CD4-positive, alpha-beta T cell treated with Interleukin-17A for 1 hour (primary cell): ENCODE data around the gene RBM19.
"Not testable (repeated sequence)": the region's sequence is repeated elsewhere in the genome, so short reads cannot be mapped to it uniquely, and the experiment has no call there.

ENCODE experiments used
- DNase-seq: peaks from one replicate; pipeline ENCODE4 v3.0.0-alpha.2; 2020

Gene RBM19

GRCh38 chr12:113820842-113821241 is 145.3 kb downstream of the RBM19 start:
- DNase-seq: no peak

- no peak for DNase-seq
Observed at GRCh38 chr12:113820309-113820708, 145.8 kb downstream of the RBM19 start.

GRCh38 chr12:113819495-113819894 is 146.6 kb downstream of the RBM19 start:
- no peak for DNase-seq

- DNase-seq: no peak
Observed at GRCh38 chr12:113818833-113819232, 147.3 kb downstream of the RBM19 start.

GRCh38 chr12:113818283-113818682 is 147.8 kb downstream of the RBM19 start:
- no peak for DNase-seq

GRCh38 chr12:113816866-113817265 is 149.3 kb downstream of the RBM19 start:
- DNase-seq: no peak

GRCh38 chr12:113815031-113815430 is 151.1 kb downstream of the RBM19 start:
- DNase-seq: no peak

GRCh38 chr12:113813229-113813541 is 152.9 kb downstream of the RBM19 start:
- no peak for DNase-seq

GRCh38 chr12:113812411-113813228 is 153.5 kb downstream of the RBM19 start:
- no peak for DNase-seq

- DNase-seq: not testable (repeated sequence)
Observed at GRCh38 chr12:113809462-113810220, 156.5 kb downstream of the RBM19 start.

- no peak for DNase-seq
Observed at GRCh38 chr12:113808095-113808951, 157.8 kb downstream of the RBM19 start.

- no peak for DNase-seq
Observed at GRCh38 chr12:113805673-113806072, 160.5 kb downstream of the RBM19 start.

GRCh38 chr12:113804961-113805600 is 161.0 kb downstream of the RBM19 start:
- DNase-seq: no peak

- DNase-seq: no peak
Observed at GRCh38 chr12:113803759-113804140, 162.4 kb downstream of the RBM19 start.

- DNase-seq: no peak
Observed at GRCh38 chr12:113802966-113803758, 163.0 kb downstream of the RBM19 start.

- DNase-seq: no peak
Observed at GRCh38 chr12:113802000-113802749, 163.9 kb downstream of the RBM19 start.

- no peak for DNase-seq
Observed at GRCh38 chr12:113800201-113800600, 165.9 kb downstream of the RBM19 start.

- no peak for DNase-seq
Observed at GRCh38 chr12:113798552-113798951, 167.6 kb downstream of the RBM19 start.

- DNase-seq: no peak
Observed at GRCh38 chr12:113797535-113797868, 168.6 kb downstream of the RBM19 start.

- DNase-seq: no peak
Observed at GRCh38 chr12:113796852-113797534, 169.1 kb downstream of the RBM19 start.
